A549 (cell line): ENCODE results near the gene ITIH4.

Experiments
- BHLHE40 ChIP-seq: IDR thresholded peaks from 2 replicates; pipeline ENCODE4 v1.6.1; 2012; ENCODE audit warnings: low read depth, low read length, inconsistent platforms
- HDAC2 ChIP-seq: fragments of 200-600 bp; sonication (generic); IDR thresholded peaks from 2 replicates; pipeline ENCODE4 v1.6.1; 2016

DNA sequence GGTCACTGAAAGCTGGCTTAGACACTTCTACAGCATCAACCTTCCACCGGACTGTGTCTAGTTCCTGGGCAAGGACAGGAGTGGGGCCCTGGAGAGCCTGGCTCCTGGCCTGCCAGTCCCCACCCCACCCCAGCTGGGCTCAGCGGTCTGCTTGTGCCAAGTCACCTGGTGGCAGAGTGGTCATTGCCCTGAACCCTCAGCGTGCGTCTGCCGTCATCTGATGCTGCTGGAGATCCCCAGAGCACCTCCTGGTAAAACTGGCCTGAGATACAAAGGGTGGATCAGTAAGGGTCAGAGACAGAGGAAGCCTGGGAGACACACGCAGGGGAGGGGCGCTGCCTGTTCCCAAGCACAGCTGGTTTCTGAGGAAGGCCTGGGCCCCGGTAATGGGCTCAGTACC lies 16.7 kb downstream of the ITIH4 start:
- TF ChIP-seq HDAC2 (no peak), BHLHE40 (no peak)
